ENCODE results near the gene EEF1AKMT2.

The EEF1AKMT2 gene

GRCh38 chr10:124737708-124738107, 54.0 kb downstream of the EEF1AKMT2 start:
- no peak for DNase-seq (ENCODE audit: low read depth in 2 of 2)

GRCh38 chr10:124737221-124737620, 54.5 kb downstream of the EEF1AKMT2 start:
- DNase-seq (ENCODE audit: low read depth in 2 of 2): no peak

- no peak for DNase-seq (ENCODE audit: low read depth in 2 of 2)
Observed at GRCh38 chr10:124736491-124737136, 55.1 kb downstream of the EEF1AKMT2 start.

- no peak for DNase-seq (ENCODE audit: low read depth in 2 of 2)
Observed at GRCh38 chr10:124735491-124736286, 56.0 kb downstream of the EEF1AKMT2 start.

GRCh38 chr10:124734311-124735166, 57.1 kb downstream of the EEF1AKMT2 start:
- DNase-seq (ENCODE audit: low read depth in 2 of 2): no peak

GRCh38 chr10:124733571-124734245, 58.0 kb downstream of the EEF1AKMT2 start:
- no peak for DNase-seq (ENCODE audit: low read depth in 2 of 2)

GRCh38 chr10:124732931-124733570, 58.6 kb downstream of the EEF1AKMT2 start:
- peak; percentile 37 to 66 for DNase-seq (ENCODE audit: low read depth in 2 of 2)

GRCh38 chr10:124731551-124731950, 60.1 kb downstream of the EEF1AKMT2 start:
- no peak for DNase-seq (ENCODE audit: low read depth in 2 of 2)

- DNase-seq (ENCODE audit: low read depth in 2 of 2): no peak
Observed at GRCh38 chr10:124730790-124731189, 60.9 kb downstream of the EEF1AKMT2 start.

- no peak for DNase-seq (ENCODE audit: low read depth in 2 of 2)
Observed at GRCh38 chr10:124728830-124729661, 62.6 kb downstream of the EEF1AKMT2 start.

GRCh38 chr10:124728071-124728829, 63.4 kb downstream of the EEF1AKMT2 start:
- no peak for DNase-seq (ENCODE audit: low read depth in 2 of 2)

- no peak for DNase-seq (ENCODE audit: low read depth in 2 of 2)
Observed at GRCh38 chr10:124727361-124727960, 64.2 kb downstream of the EEF1AKMT2 start.

GRCh38 chr10:124725791-124726190, 65.9 kb downstream of the EEF1AKMT2 start:
- no peak for DNase-seq (ENCODE audit: low read depth in 2 of 2)

GRCh38 chr10:124725171-124725631, 66.5 kb downstream of the EEF1AKMT2 start:
- no peak for DNase-seq (ENCODE audit: low read depth in 2 of 2)

- DNase-seq (ENCODE audit: low read depth in 2 of 2): no peak
Observed at GRCh38 chr10:124724279-124725027, 67.2 kb downstream of the EEF1AKMT2 start.

- DNase-seq (ENCODE audit: low read depth in 2 of 2): no peak
Observed at GRCh38 chr10:124723826-124724225, 67.9 kb downstream of the EEF1AKMT2 start.

- DNase-seq (ENCODE audit: low read depth in 2 of 2): peak in 1 of 2 donors; percentile 49
Observed at GRCh38 chr10:124722798-124723783, 68.6 kb downstream of the EEF1AKMT2 start.

Data from stimulated activated CD8-positive, alpha-beta memory T cell treated with anti-CD3 and anti-CD28 coated beads, Interleukin-2, amount 100 ng/mL, for 48 hours (primary cell).